Measurements from ENCODE around the gene ARHGAP31.

DNA sequence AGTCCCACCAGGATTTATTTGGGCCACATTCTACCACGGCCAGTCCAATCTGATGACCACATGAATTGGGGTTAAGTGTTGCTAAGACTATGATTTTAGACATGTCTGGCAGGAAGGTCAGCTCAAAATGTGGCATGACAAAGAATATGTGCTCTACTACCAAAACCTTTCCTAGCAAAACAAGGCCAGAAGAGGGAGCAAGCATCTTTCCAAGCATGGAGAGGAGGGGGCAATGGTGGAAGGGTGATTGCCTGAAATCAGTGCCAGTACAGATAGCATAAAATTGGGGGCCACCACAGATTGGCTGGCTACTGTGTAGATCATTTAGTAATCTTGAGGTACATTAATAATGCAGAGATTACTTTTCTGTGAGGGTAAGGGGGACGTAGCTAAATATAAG, 126.0 kb downstream of the ARHGAP31 start:
- no peak for TF ChIP-seq POLR2A (IDR thresholded peaks at IDR 0.05)
- TF ChIP-seq, protein P1, sequence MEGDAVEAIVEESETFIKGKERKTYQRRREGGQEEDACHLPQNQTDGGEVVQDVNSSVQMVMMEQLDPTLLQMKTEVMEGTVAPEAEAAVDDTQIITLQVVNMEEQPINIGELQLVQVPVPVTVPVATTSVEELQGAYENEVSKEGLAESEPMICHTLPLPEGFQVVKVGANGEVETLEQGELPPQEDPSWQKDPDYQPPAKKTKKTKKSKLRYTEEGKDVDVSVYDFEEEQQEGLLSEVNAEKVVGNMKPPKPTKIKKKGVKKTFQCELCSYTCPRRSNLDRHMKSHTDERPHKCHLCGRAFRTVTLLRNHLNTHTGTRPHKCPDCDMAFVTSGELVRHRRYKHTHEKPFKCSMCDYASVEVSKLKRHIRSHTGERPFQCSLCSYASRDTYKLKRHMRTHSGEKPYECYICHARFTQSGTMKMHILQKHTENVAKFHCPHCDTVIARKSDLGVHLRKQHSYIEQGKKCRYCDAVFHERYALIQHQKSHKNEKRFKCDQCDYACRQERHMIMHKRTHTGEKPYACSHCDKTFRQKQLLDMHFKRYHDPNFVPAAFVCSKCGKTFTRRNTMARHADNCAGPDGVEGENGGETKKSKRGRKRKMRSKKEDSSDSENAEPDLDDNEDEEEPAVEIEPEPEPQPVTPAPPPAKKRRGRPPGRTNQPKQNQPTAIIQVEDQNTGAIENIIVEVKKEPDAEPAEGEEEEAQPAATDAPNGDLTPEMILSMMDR (IDR thresholded peaks at IDR 0.05 in 4 of 5, conservative IDR thresholded peaks at IDR 0.05 in 1 of 5), result no peak
